Measurements from ENCODE around the gene CACNA1C. TPM values are rescaled to one million over a fixed set of nuclear protein-coding genes. Genes with fewer than 3 reads are reported as not detected.

The CACNA1C gene
- total and polyA plus RNA-seq, 2 donors (not counting 1 experiment from before 2014, with no cell fraction given): 0.01 to 0.02 TPM

DNA sequence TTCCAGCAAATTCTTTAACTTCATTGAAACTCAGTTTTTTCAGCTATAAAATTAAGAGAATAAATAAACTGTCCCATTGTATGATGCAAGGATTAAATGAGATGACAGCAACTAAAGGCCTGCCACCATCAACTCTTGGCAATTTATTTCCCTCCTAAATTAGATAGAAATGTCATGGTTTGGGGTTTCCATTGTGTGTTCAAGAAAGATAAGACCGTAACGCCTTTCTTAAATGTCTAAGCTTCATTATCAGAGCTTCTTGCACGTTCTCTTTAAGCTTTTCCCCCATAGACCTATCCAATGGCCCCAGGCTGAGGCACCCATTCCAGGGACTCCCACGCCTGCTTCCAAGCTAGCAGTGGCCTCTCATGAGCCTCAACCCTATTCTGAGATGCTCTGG, 281.9 kb downstream of the CACNA1C start:
- no peak overlapping the region for H3K4me3 Mint-ChIP-seq
- no peaks in the 10 kb centered on the region for H3K9me3 Mint-ChIP-seq (ENCODE audit: insufficient read depth)
- Histone ChIP-seq H3K79me2 (ENCODE audit: control insufficient read depth, insufficient read depth, low read length) (no peaks in the 10 kb centered on the region), H2AFZ (ENCODE audit: insufficient read depth, low read depth, low read length, poor library complexity, severe bottlenecking) (no peak overlapping the region), H4K20me1 (ENCODE audit: control insufficient read depth, insufficient read depth, low read length, poor library complexity, severe bottlenecking) (no peaks in the 10 kb centered on the region), H3K9ac (ENCODE audit: low read length) (no peak overlapping the region), H3K27ac (ENCODE audit: low read length in 2 of 2) (no peak overlapping the region), H3K9me3 (ENCODE audit: control extremely low read depth in 1 of 3, control insufficient read depth in 2 of 3, insufficient read depth in 1 of 3, low read length in 2 of 3) (no peaks in the 10 kb centered on the region), H3K4me3 (ENCODE audit: control extremely low read depth in 1 of 5, extremely low read depth in 1 of 5, insufficient read depth in 1 of 5, low read depth in 2 of 5, low read length in 4 of 5) (no peak overlapping the region), H3K36me3 (replicated peaks in 1 of 2; ENCODE audit: control extremely low read depth in 1 of 2, control insufficient read depth in 1 of 2, extremely low read depth in 1 of 2, insufficient read depth in 2 of 2, low read length in 1 of 2) (no peaks in the 10 kb centered on the region), H3K4me1 (ENCODE audit: control insufficient read depth in 2 of 2, insufficient read depth in 2 of 2, low read length in 2 of 2) (no peaks in the 10 kb centered on the region), H3K4me2 (replicated peaks; ENCODE audit: low read depth, low read length, poor library complexity, severe bottlenecking) (no peak overlapping the region), H3K27me3 (replicated peaks in 1 of 4; ENCODE audit: control extremely low read depth in 1 of 4, control insufficient read depth in 3 of 4, insufficient read depth in 4 of 4, low read length in 3 of 4) (peaks cover 0 to 4% (median 2%) of the 10 kb centered on the region in 4 experiments)
- intact Hi-C loops (cut with micrococcal nuclease): no loop called here
- ATAC-seq (ENCODE audit: low read depth) (no peak), DNase-seq (no peak)
- H3K4me1 Mint-ChIP-seq: no peaks in the 10 kb centered on the region
- ChIA-PET CTCF (no interaction called here), POLR2A (no interaction called here)
- no peak overlapping the region for H3K27ac Mint-ChIP-seq
- peaks cover 7% of the 10 kb centered on the region for H3K27me3 Mint-ChIP-seq
- WGBS (ENCODE audit: insufficient coverage): 100% methylated on average over 1 of the region's 4 CpGs
- TF ChIP-seq CTCF (IDR thresholded peaks at IDR 0.05) (no peak), EZH2 (IDR thresholded peaks at IDR 0.05; ENCODE audit: borderline replicate concordance, insufficient read depth, low read depth, low read length, poor library complexity, severe bottlenecking) (no peak)

DNA sequence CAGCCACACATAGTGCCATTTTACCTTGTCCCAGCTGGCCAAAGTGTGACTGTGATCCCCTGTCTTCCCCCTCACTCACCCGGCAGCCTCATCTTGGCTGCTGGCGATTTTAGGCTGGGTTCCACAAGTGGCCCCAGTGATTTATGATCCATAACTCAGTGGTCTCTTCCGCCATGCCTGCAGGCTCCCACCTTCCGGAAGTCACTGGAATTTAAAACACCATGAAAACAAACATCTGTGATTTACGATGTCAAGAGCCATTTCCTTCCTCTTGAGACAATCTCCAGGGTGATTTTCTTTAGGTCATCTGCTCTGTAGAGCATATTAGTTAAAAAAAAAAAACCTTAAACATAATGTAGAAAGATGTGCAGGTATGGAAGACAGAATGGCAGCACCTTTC, 282.3 kb downstream of the CACNA1C start:
- no peak overlapping the region for H3K4me3 ChIP-seq (ENCODE audit: control extremely low read depth in 1 of 5, extremely low read depth in 1 of 5, insufficient read depth in 1 of 5, low read depth in 2 of 5, low read length in 4 of 5)
- H3K27ac Mint-ChIP-seq: no peak overlapping the region
- peaks cover 0 to 4% (median 2%) of the 10 kb centered on the region in 4 experiments for H3K27me3 ChIP-seq (replicated peaks in 1 of 4; ENCODE audit: control extremely low read depth in 1 of 4, control insufficient read depth in 3 of 4, insufficient read depth in 4 of 4, low read length in 3 of 4)
- H3K4me2 ChIP-seq (replicated peaks; ENCODE audit: low read depth, low read length, poor library complexity, severe bottlenecking): no peak overlapping the region
- no peaks in the 10 kb centered on the region for H3K4me1 ChIP-seq (ENCODE audit: control insufficient read depth in 2 of 2, insufficient read depth in 2 of 2, low read length in 2 of 2)
- no peak overlapping the region for H3K9ac ChIP-seq (ENCODE audit: low read length)
- no peak for ATAC-seq (ENCODE audit: low read depth)
- peaks cover 7% of the 10 kb centered on the region for H3K27me3 Mint-ChIP-seq
- POLR2A ChIA-PET: no interaction called here
- H3K79me2 ChIP-seq (ENCODE audit: control insufficient read depth, insufficient read depth, low read length): no peaks in the 10 kb centered on the region
- H3K4me1 Mint-ChIP-seq: no peaks in the 10 kb centered on the region
- H2AFZ ChIP-seq (ENCODE audit: insufficient read depth, low read depth, low read length, poor library complexity, severe bottlenecking): no peak overlapping the region
- intact Hi-C loops (cut with micrococcal nuclease): no loop called here
- CTCF ChIA-PET: no interaction called here
- no peak overlapping the region for H3K27ac ChIP-seq (ENCODE audit: low read length in 2 of 2)
- H4K20me1 ChIP-seq (ENCODE audit: control insufficient read depth, insufficient read depth, low read length, poor library complexity, severe bottlenecking): no peaks in the 10 kb centered on the region
- H3K9me3 Mint-ChIP-seq (ENCODE audit: insufficient read depth): no peaks in the 10 kb centered on the region
- 15% methylated on average over 4 of the region's 5 CpGs for WGBS (ENCODE audit: insufficient coverage)
- DNase-seq: no peak
- no peaks in the 10 kb centered on the region for H3K9me3 ChIP-seq (ENCODE audit: control extremely low read depth in 1 of 3, control insufficient read depth in 2 of 3, insufficient read depth in 1 of 3, low read length in 2 of 3)
- no peaks in the 10 kb centered on the region for H3K36me3 ChIP-seq (replicated peaks in 1 of 2; ENCODE audit: control extremely low read depth in 1 of 2, control insufficient read depth in 1 of 2, extremely low read depth in 1 of 2, insufficient read depth in 2 of 2, low read length in 1 of 2)
- H3K4me3 Mint-ChIP-seq: no peak overlapping the region
- TF ChIP-seq CTCF (IDR thresholded peaks at IDR 0.05) (no peak), EZH2 (IDR thresholded peaks at IDR 0.05; ENCODE audit: borderline replicate concordance, insufficient read depth, low read depth, low read length, poor library complexity, severe bottlenecking) (no peak)

Data from B cell (primary cell).